ENCODE measurements around the gene PCP4.

PCP4 gene

DNA sequence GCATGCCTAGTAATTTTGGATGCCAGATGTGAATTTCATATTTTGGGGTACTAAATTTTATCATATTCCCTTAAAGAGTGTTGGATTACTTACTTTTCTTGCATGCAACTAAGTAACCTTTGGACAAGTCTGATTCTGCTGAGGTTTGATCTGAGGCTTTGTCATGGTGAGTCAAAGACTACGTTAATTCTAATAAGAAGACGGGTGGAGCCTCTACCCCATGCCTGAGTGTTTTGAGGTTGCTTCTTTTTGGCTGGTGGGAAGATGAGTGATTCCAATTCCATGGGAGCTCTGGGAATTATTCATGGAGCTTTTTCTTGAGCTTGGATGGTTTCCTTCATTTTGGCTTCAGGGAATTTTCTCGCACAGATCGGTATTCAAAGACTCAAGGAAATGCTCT lies 11.6 kb upstream of the PCP4 start:
- no peak overlapping the region for H2AFZ ChIP-seq (ENCODE audit: low read length)
- H3F3A ChIP-seq (ENCODE audit: low read depth) = no peaks in the 10 kb centered on the region
- no peak overlapping the region for H3K4me2 ChIP-seq (ENCODE audit: low read depth, low read length, poor library complexity, severe bottlenecking)
- H4K20me1 ChIP-seq (ENCODE audit: insufficient read depth, low read length, poor library complexity, severe bottlenecking) = no peaks in the 10 kb centered on the region
- H3K36me3 ChIP-seq (ENCODE audit: insufficient read depth, low read length) = no peaks in the 10 kb centered on the region
- no peaks in the 10 kb centered on the region for H3K27me3 ChIP-seq (ENCODE audit: insufficient read depth, low read length, poor library complexity, severe bottlenecking)
- no peaks in the 10 kb centered on the region for H3K9me2 ChIP-seq (replicated peaks; ENCODE audit: low read depth, low read length)
- no peaks in the 10 kb centered on the region for H3K4me1 ChIP-seq (ENCODE audit: insufficient read depth, low read length, poor library complexity, severe bottlenecking)
- no peak for TF ChIP-seq EZH2phosphoT487 (IDR thresholded peaks at IDR 0.05; ENCODE audit: borderline replicate concordance)
- TF ChIP-seq, protein P1, sequence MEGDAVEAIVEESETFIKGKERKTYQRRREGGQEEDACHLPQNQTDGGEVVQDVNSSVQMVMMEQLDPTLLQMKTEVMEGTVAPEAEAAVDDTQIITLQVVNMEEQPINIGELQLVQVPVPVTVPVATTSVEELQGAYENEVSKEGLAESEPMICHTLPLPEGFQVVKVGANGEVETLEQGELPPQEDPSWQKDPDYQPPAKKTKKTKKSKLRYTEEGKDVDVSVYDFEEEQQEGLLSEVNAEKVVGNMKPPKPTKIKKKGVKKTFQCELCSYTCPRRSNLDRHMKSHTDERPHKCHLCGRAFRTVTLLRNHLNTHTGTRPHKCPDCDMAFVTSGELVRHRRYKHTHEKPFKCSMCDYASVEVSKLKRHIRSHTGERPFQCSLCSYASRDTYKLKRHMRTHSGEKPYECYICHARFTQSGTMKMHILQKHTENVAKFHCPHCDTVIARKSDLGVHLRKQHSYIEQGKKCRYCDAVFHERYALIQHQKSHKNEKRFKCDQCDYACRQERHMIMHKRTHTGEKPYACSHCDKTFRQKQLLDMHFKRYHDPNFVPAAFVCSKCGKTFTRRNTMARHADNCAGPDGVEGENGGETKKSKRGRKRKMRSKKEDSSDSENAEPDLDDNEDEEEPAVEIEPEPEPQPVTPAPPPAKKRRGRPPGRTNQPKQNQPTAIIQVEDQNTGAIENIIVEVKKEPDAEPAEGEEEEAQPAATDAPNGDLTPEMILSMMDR (conservative IDR thresholded peaks at IDR 0.05; ENCODE audit: low read length) = no peak
- no peak overlapping the region for H3K4me3 ChIP-seq (ENCODE audit: low read length, poor library complexity, severe bottlenecking)
- H3K9ac ChIP-seq (ENCODE audit: low read depth, low read length, poor library complexity, severe bottlenecking) = no peak overlapping the region
- H3K9me3 ChIP-seq (ENCODE audit: insufficient read depth, low read depth, low read length) = peaks cover 6% of the 10 kb centered on the region; the same call in 1 of the 2 replicates
- no peaks in the 10 kb centered on the region for H3K79me2 ChIP-seq (ENCODE audit: insufficient read depth, low read length)

DNA sequence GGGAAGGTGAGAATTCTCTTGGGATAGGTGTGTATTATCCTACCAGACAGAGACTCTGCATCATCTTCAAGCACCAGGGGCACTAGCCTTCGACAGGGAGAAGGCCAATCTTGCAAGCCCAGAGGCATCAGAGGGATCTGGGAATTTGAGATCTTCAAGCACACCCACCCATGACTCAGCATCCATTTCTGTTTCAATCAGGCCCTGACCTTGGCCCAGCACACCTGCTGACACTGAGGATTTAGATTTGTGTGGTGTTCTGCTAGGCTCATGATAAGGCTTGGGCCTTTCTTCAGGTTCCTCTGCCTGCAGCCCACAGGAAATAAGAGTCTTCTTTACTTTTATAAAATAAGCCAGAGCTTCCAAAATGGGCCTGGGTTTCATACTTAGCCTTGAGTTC lies 6.6 kb upstream of the PCP4 start:
- Histone ChIP-seq H3K36me3 (ENCODE audit: insufficient read depth, low read length) (no peaks in the 10 kb centered on the region), H4K20me1 (ENCODE audit: insufficient read depth, low read length, poor library complexity, severe bottlenecking) (no peaks in the 10 kb centered on the region), H3K4me2 (ENCODE audit: low read depth, low read length, poor library complexity, severe bottlenecking) (no peak overlapping the region), H3K27me3 (ENCODE audit: insufficient read depth, low read length, poor library complexity, severe bottlenecking) (no peaks in the 10 kb centered on the region), H3K4me1 (ENCODE audit: insufficient read depth, low read length, poor library complexity, severe bottlenecking) (no peaks in the 10 kb centered on the region), H3K9ac (ENCODE audit: low read depth, low read length, poor library complexity, severe bottlenecking) (no peak overlapping the region), H3K4me3 (ENCODE audit: low read length, poor library complexity, severe bottlenecking) (no peak overlapping the region), H3F3A (ENCODE audit: low read depth) (no peaks in the 10 kb centered on the region), H3K9me3 (ENCODE audit: insufficient read depth, low read depth, low read length) (no peaks in the 10 kb centered on the region), H3K9me2 (replicated peaks; ENCODE audit: low read depth, low read length) (no peaks in the 10 kb centered on the region), H3K79me2 (ENCODE audit: insufficient read depth, low read length) (no peaks in the 10 kb centered on the region), H2AFZ (ENCODE audit: low read length) (no peak overlapping the region)
- TF ChIP-seq, protein P1 (conservative IDR thresholded peaks at IDR 0.05; ENCODE audit: low read length) = no peak
- TF ChIP-seq EZH2phosphoT487 (IDR thresholded peaks at IDR 0.05; ENCODE audit: borderline replicate concordance) = no peak

DNA sequence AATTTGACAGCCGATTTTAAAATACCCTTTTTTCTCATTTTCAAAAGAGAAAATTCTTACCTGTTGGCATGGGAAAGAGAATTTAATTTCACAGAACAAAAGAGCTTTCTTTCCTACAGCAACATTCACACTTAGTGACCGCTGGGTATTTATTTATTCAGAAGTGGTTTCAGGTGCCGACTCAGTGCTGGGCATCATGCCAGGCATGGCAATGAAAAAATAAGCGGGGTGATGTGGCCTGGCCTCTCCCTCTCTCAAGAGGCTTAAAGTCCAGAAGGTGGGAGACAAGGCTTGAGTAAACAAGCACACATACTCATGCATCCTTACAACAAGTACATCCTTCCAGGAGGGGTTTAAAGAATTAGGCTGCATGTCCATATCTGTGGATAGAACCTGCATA lies 4.1 kb upstream of the PCP4 start:
- Histone ChIP-seq H3K9me2 (replicated peaks; ENCODE audit: low read depth, low read length) (no peaks in the 10 kb centered on the region), H3K9me3 (ENCODE audit: insufficient read depth, low read depth, low read length) (no peaks in the 10 kb centered on the region), H4K20me1 (ENCODE audit: insufficient read depth, low read length, poor library complexity, severe bottlenecking) (no peaks in the 10 kb centered on the region), H3F3A (ENCODE audit: low read depth) (no peaks in the 10 kb centered on the region), H3K9ac (ENCODE audit: low read depth, low read length, poor library complexity, severe bottlenecking) (no peak overlapping the region), H2AFZ (ENCODE audit: low read length) (no peak overlapping the region), H3K27me3 (ENCODE audit: insufficient read depth, low read length, poor library complexity, severe bottlenecking) (no peaks in the 10 kb centered on the region), H3K4me1 (ENCODE audit: insufficient read depth, low read length, poor library complexity, severe bottlenecking) (no peaks in the 10 kb centered on the region), H3K4me2 (ENCODE audit: low read depth, low read length, poor library complexity, severe bottlenecking) (no peak overlapping the region), H3K79me2 (ENCODE audit: insufficient read depth, low read length) (no peaks in the 10 kb centered on the region), H3K4me3 (ENCODE audit: low read length, poor library complexity, severe bottlenecking) (no peak overlapping the region), H3K36me3 (ENCODE audit: insufficient read depth, low read length) (no peaks in the 10 kb centered on the region)
- TF ChIP-seq, protein P1 (conservative IDR thresholded peaks at IDR 0.05; ENCODE audit: low read length) = no peak
- no peak for TF ChIP-seq EZH2phosphoT487 (IDR thresholded peaks at IDR 0.05; ENCODE audit: borderline replicate concordance)

Data from Loucy (cell line).